Erythroblast (primary cell): Measurements from ENCODE around the gene SECISBP2.

Experiments used
- GATA1 ChIP-seq: IDR thresholded peaks from 2 replicates; pipeline ENCODE4 v1.6.1; 2011; ENCODE audit warnings: low read depth, mild to moderate bottlenecking, control low read depth, low read length, moderate library complexity
- POLR2A ChIP-seq: IDR thresholded peaks from 2 replicates; pipeline ENCODE4 v1.6.1; 2011; ENCODE audit warnings: mild to moderate bottlenecking, low read length

- TF ChIP-seq POLR2A (no peak), GATA1 (no peak)
These were observed 72.3 kb downstream of the SECISBP2 start for GRCh38 chr9:89390578-89391116.
